ENCODE results near the gene ASRGL1. TPM values are rescaled to one million over a fixed set of nuclear protein-coding genes. Genes with fewer than 3 reads are reported as not detected.

Gene ASRGL1
- polyA plus RNA-seq, 6 donors from 2014 or later = 0.57 to 3.1 (median 1.2) TPM; not detected in 1

DNA sequence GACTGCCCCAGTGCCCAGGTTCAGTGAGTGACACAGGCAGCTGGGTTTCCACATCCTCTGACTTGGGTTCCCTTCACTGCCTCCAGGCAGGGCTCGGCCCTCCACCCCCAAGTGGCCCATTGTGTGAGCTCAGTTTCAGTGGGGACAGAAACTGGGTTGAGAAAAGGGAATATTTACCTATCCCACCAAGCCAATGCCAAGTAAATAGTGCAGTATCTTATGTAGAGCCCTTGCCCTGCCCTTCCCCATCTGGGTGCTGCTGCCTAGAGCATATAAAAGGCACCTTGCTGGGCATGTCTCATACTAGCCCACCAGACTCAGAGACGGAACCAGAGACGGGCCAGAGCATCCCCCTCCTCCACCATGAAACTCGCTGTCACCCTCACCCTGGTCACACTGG, 81.5 kb downstream of the ASRGL1 start, which contains the start of gene SCGB1A1:
TSS of gene SCGB1A1 (plus strand) at position 301 of the 400 bp plus-strand sequence. CDS start at position 364, 63 bp downstream.
- Mint-ChIP-seq H3K27ac (peak within 1 kb of the TSS in 1 of 6 donors; percentile 43), H3K36me3 (no peaks in the 10 kb centered on the region), H3K4me3 (peak within 1 kb of the TSS in 1 of 8 donors; percentile 25), H3K4me1 (no peaks in the 10 kb centered on the region), H3K27me3 (peaks cover 6 to 17% (median 16%) of the 10 kb centered on the region in 3 donors), H3K9me3 (no peaks in the 10 kb centered on the region)
- ATAC-seq (ENCODE audit: low read depth in 2 of 2) = no peak
- no peak for DNase-seq

DNA sequence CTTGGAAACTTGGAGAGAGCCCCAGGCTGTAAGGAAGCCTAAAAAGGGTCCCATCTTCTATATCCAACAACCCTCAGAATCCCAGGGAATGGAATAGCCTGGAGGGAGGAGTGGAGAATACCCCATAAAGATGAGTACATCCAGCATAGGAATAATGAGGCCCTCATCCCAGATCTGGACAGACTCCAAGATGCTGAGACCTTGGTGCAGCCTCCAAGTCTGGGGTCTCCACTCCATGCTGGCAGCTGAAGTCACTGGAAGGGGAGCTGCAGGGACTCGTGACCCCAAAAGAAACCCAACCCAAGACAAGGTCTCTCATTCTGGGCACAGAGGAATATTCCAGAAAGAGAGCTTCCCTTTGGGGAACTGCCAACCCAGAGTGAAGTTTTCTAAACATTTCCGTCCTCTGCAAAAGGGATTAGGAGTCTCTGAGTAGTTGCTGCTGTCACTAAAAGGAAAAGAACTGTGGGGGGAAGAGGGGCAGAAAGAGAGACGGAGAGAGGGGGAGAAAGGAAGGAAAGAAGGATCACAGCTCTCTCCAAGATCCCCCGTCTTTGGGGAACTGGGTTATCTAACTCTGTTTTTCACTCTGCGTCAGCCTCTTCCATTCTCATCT, 82.2 kb downstream of the ASRGL1 start:
- Mint-ChIP-seq H3K9me3 (no peaks in the 10 kb centered on the region), H3K27me3 (peaks cover 6 to 19% (median 18%) of the 10 kb centered on the region in 3 donors), H3K4me1 (peaks cover 0 to 5% (median 2%) of the 10 kb centered on the region in 3 donors), H3K27ac (peak overlapping the region in 1 of 6 donors; percentile 43), H3K4me3 (peak overlapping the region in 1 of 8 donors; percentile 25), H3K36me3 (no peaks in the 10 kb centered on the region)
- no peak for ATAC-seq (ENCODE audit: low read depth in 2 of 2)
- no peak for DNase-seq

DNA sequence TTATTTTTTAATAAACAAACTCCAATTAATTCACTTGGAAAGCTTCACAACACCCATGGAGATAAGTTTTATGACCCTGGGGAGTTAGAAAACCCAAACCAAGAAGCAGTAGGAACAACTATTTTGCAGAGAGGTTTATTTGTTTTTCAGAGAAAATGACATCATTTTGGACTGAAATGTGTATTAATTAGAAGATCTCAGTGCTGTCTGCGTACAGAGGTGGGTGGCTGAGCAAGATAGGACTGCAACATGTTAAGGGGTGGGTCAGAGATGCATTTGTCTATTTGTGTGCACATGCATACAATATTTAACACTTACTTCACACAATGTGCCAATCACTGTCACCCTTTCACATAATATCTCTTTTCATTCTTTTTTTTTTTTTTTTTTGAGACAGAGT, 82.7 kb downstream of the ASRGL1 start:
- H3K36me3 Mint-ChIP-seq = no peaks in the 10 kb centered on the region
- no peaks in the 10 kb centered on the region for H3K9me3 Mint-ChIP-seq
- H3K4me1 Mint-ChIP-seq = peaks cover 0 to 10% (median 7%) of the 10 kb centered on the region in 3 donors
- peaks cover 10 to 18% (median 18%) of the 10 kb centered on the region in 3 donors for H3K27me3 Mint-ChIP-seq
- no peak for DNase-seq
- H3K4me3 Mint-ChIP-seq = no peak overlapping the region
- H3K27ac Mint-ChIP-seq = peak overlapping the region in 1 of 6 donors; percentile 43
- ATAC-seq (ENCODE audit: low read depth in 2 of 2) = no peak

DNA sequence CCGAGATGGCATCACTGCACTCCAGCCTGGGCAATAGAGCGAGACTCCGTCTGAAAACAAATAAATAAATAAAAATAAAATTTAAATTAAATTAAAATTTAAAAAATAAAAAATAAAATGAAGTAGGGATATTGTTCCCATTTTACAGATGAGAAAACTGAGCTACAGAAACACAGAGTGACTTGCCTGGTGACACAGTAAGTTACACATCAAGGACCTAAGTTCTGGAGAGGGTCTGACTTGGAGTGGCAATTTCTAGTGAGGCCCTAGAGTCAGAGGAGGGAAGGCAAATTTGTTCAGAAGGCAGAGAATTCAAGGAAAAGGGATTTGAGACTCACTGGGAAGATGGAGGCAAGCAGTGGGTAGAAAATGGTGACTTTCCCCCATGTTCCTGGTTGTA, 83.6 kb downstream of the ASRGL1 start:
- no peaks in the 10 kb centered on the region for H3K36me3 Mint-ChIP-seq
- peaks cover 0 to 11% (median 8%) of the 10 kb centered on the region in 3 donors for H3K4me1 Mint-ChIP-seq
- no peak for DNase-seq
- H3K9me3 Mint-ChIP-seq = no peaks in the 10 kb centered on the region
- H3K27me3 Mint-ChIP-seq = peaks cover 10 to 18% (median 11%) of the 10 kb centered on the region in 3 donors
- no peak overlapping the region for H3K27ac Mint-ChIP-seq
- H3K4me3 Mint-ChIP-seq = no peak overlapping the region
- ATAC-seq (ENCODE audit: low read depth in 2 of 2) = no peak

DNA sequence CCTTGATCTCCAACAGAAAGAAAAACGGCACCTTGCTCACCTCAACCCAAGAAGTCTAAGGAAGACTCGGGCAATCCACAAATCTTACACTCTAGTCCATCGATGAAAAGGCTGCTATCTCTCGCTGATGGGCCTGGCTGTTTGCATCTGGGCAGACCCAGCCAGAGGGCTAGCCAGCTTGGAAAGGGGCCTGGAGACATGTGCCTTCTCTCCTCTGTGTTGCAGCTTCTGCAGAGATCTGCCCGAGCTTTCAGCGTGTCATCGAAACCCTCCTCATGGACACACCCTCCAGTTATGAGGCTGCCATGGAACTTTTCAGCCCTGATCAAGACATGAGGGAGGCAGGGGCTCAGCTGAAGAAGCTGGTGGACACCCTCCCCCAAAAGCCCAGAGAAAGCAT, 84.7 kb downstream of the ASRGL1 start:
- Mint-ChIP-seq H3K9me3 (no peaks in the 10 kb centered on the region), H3K27me3 (peaks cover 10 to 18% (median 11%) of the 10 kb centered on the region in 3 donors), H3K4me3 (no peak overlapping the region), H3K4me1 (peaks cover 0 to 14% (median 8%) of the 10 kb centered on the region in 3 donors), H3K27ac (peak overlapping the region in 2 of 6 donors; percentile 12 to 39), H3K36me3 (no peaks in the 10 kb centered on the region)
- DNase-seq (no peak), ATAC-seq (ENCODE audit: low read depth in 2 of 2) (no peak)

DNA sequence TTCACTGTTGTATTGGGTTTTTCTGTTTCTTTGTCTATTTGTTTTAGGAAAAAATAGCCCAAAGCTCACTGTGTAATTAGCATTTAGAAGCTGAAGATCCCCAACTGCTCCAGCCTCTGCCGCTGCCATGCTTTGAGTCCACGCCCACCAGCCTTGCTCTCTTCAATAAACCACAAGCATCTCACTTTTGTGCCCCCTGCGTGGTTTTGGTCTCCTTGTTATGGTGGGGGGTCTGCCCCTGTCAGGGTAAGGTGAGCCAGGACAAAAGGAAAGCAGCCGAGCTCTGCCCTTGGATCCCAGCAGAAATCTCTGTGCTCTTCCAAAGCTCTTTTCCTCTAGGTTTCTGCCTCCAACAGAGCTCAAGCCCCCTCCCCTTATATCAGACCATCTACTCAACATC, 85.8 kb downstream of the ASRGL1 start:
- H3K9me3 Mint-ChIP-seq = no peaks in the 10 kb centered on the region
- H3K36me3 Mint-ChIP-seq = no peaks in the 10 kb centered on the region
- no peak overlapping the region for H3K27ac Mint-ChIP-seq
- peaks cover 7 to 18% (median 11%) of the 10 kb centered on the region in 3 donors for H3K27me3 Mint-ChIP-seq
- DNase-seq (no peak), ATAC-seq (ENCODE audit: low read depth in 2 of 2) (no peak)
- no peak overlapping the region for H3K4me3 Mint-ChIP-seq
- peaks cover 0 to 14% (median 8%) of the 10 kb centered on the region in 3 donors for H3K4me1 Mint-ChIP-seq

DNA sequence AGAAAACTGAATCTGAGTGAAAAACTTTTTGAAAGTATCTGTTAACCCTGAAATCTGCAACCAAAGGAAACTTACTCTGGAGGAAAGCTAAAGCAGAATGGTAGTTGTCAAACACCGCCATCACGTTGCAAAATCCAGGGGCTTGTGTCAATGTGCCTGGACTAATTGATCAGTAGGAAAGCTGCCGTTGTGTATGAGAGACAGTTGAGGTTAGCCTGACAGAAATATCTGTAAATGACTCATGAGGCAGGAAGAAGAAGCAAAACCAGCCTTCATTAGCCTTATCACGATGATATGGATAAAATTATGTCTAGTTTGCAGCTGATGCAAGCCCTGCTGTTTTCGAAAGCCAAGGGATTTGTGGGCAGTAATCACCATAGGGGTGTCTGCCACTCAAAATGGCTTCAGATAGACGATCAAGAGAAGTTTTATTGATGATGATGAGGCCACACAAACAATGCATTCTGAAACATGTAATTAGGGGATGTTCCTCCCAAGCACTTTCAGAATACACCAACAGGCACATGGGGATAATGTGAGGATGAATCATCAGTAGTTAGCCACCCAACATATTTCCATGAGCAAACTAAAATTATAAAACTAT, 90.5 kb downstream of the ASRGL1 start:
- Mint-ChIP-seq H3K27me3 (peaks cover 4 to 19% (median 19%) of the 10 kb centered on the region in 3 donors), H3K36me3 (no peaks in the 10 kb centered on the region), H3K9me3 (no peaks in the 10 kb centered on the region), H3K27ac (peak overlapping the region in 1 of 6 donors; percentile 15), H3K4me3 (no peak overlapping the region), H3K4me1 (peaks cover 7 to 31% (median 24%) of the 10 kb centered on the region in 3 donors)
- DNase-seq (no peak), ATAC-seq (ENCODE audit: low read depth in 2 of 2) (no peak)

DNA sequence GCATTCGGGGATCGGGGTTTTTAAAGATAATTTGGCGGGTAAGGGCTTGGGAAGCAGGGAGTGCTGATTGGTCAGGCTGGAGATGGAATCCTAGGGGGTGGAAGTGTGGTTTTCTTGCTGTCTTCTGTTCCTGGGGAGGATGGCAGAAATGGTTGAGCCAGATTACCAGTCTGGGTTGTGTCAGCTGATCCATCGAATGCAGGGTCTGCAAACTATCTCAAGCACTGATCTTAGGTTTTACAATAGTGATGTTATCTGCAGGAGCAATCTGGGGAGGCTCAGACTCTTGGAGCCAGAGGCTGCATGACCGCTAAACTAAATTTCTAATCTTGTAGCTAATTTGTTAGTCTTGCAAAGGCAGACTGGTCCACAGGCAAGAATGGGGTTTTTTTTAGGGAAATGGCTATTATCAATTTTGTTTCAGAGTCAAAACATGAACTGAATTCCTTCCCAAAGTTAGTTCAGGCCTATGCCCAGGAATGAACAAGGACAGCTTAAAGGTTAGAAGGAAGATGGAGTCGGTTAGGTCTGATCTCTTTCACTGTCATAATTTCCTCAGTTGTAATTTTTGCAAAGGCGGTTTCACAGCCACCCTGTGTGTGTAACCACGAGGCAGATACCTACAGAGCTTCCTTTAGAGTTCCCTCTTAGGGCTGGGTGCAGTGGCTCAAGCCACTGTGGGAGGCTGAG, 91.8 kb downstream of the ASRGL1 start:
- peaks cover 4 to 8% (median 6%) of the 10 kb centered on the region in 3 donors for H3K27me3 Mint-ChIP-seq
- ATAC-seq (ENCODE audit: low read depth in 2 of 2) (no peak), DNase-seq (no peak)
- peaks cover 17 to 43% (median 35%) of the 10 kb centered on the region in 3 donors for H3K4me1 Mint-ChIP-seq
- H3K36me3 Mint-ChIP-seq = no peaks in the 10 kb centered on the region
- no peaks in the 10 kb centered on the region for H3K9me3 Mint-ChIP-seq
- H3K4me3 Mint-ChIP-seq = peak overlapping the region in 1 of 8 donors; percentile 42
- peak overlapping the region in 2 of 6 donors; percentile 21 to 77 for H3K27ac Mint-ChIP-seq

DNA sequence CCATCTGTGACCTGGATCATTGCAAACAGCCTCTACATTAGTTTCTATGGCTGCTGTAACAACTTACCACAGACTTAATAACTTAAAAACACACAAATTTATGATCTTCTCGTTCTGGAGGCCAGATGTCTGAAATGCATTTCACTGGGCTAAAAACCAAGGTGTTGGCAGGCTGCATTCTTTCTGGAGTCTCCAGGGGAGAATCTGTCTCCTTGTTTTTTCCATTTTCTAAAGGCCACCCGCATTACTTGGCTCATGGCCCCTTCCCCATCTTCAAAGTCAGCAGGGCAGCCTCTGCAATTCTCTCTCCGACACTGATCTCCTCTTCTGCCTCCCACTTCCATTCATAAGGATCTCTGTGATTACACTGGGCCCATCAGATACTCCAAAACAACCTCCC, 93.2 kb downstream of the ASRGL1 start:
- ATAC-seq (ENCODE audit: low read depth in 2 of 2) = no peak
- no peak overlapping the region for H3K27ac Mint-ChIP-seq
- peaks cover 27 to 47% (median 39%) of the 10 kb centered on the region in 3 donors for H3K4me1 Mint-ChIP-seq
- peaks cover 0 to 8% (median 6%) of the 10 kb centered on the region in 3 donors for H3K27me3 Mint-ChIP-seq
- no peak for DNase-seq
- H3K36me3 Mint-ChIP-seq = no peaks in the 10 kb centered on the region
- no peak overlapping the region for H3K4me3 Mint-ChIP-seq
- H3K9me3 Mint-ChIP-seq = no peaks in the 10 kb centered on the region

DNA sequence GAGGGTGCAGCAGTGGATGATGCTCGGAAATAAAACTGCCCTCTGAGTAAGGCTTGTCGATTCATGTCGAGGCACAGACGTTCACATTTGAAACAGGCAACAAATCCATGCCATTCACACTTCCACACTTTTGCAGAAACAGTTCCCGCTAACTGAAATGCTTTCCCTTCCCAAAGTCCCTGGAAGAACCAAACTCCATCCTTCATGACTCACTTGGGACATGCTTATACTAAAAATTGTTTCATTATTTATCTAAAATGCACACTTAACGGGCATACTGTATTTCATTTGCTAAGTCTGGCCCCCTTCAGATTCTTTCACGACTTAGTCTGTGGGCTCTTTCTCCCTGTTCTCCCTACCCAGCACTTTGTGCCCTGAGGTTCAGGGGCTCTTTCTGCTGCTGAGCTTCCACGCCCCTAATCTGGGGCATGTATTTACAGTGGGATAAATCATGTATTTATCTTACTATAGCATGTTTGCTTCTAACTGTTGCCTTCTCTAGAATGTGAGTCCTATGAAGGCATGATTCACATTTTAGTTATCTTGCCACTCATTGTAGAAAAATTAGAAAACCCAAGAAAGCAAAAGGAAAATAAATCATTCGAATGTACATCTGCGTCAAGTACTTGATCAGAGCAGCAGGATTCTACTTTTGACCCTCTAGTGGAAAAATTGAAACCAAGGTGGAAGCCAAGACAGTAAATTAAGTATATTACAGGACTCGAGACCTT, 94.1 kb downstream of the ASRGL1 start:
- Mint-ChIP-seq H3K4me1 (peaks cover 36 to 57% (median 48%) of the 10 kb centered on the region in 3 donors), H3K27me3 (peaks cover 0 to 8% (median 6%) of the 10 kb centered on the region in 3 donors), H3K27ac (peak overlapping the region in 2 of 6 donors; percentile 26 to 77), H3K4me3 (peak overlapping the region in 3 of 8 donors; percentile 18 to 65 (median 29)), H3K9me3 (no peaks in the 10 kb centered on the region), H3K36me3 (no peaks in the 10 kb centered on the region)
- ATAC-seq (ENCODE audit: low read depth in 2 of 2) = no peak
- no peak for DNase-seq

DNA sequence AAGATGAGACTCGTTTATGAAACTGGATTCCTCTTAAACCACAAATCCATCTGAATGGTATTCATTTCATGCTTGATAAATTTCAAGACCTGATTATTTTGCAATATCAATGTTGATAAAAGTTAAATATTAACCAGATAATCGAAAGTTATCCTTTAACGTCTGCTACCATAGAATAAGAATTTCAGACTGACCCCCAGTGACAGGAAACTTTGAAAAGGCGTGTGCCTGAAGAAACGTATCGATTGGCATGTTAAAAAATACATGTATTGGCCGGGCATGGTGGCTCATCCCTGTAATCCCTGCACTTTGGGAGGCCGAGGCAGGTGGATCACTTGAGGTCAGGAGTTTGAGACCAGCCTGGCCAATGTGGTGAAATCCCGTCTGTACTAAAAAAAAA, 95.4 kb downstream of the ASRGL1 start:
- Mint-ChIP-seq H3K4me3 (peak overlapping the region in 3 of 8 donors; percentile 32 to 80 (median 57)), H3K27me3 (peaks cover 0 to 8% (median 6%) of the 10 kb centered on the region in 3 donors), H3K36me3 (no peaks in the 10 kb centered on the region), H3K27ac (no peak overlapping the region), H3K4me1 (peaks cover 36 to 54% (median 49%) of the 10 kb centered on the region in 3 donors), H3K9me3 (no peaks in the 10 kb centered on the region)
- DNase-seq = no peak
- no peak for ATAC-seq (ENCODE audit: low read depth in 2 of 2)

DNA sequence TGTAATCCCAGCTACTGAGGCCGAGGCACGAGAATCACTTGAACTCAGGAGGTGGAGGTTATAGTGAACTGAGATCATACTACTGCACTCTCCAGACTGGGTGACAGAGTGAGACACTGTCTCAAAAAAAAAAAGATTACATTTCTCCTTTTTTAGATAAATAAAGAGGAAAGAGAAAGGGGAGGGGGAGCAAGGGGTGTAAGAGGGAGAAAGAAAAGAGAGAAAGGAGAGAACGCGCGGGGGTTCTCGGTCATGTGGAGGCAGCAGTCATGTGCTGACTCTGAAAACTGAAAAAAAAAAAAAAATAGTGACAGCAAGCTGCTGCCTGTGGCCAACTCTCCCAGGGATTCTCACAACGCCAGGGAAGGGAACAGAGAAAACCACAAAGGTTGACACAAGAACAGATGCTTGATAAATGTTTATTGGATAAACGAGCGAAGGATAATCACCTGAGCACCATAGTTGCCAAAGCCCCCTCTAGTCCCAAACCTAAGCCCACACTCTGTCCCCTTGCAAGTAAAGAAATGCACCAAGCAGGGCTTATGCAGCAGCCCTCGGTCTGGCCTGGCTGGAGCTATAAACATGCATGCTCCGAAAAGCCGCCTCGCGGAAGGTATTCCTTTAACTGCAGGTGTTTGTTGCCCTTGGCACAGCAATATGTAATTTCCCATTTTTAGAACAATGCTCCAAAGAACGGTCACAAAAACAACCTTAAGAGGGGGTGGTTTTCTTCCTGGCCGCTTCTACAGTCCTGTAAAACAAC, 96.1 kb downstream of the ASRGL1 start:
- DNase-seq (peak; percentile 6), ATAC-seq (ENCODE audit: low read depth in 2 of 2) (peak; percentile 18 to 43)
- Mint-ChIP-seq H3K4me1 (peaks cover 36 to 54% (median 49%) of the 10 kb centered on the region in 3 donors), H3K27me3 (peaks cover 0 to 8% (median 6%) of the 10 kb centered on the region in 3 donors), H3K36me3 (no peaks in the 10 kb centered on the region), H3K4me3 (peak overlapping the region in 7 of 8 donors; percentile 56 to 81 (median 70)), H3K27ac (peak overlapping the region in 5 of 6 donors; percentile 30 to 95 (median 52)), H3K9me3 (no peaks in the 10 kb centered on the region)
